SU-DHL-6 (cell line): ENCODE data around the gene ZC3H4.

Source experiments
- H2AFZ ChIP-seq: fragments of 200-600 bp; sonication (generic); 2 replicates; pipeline ENCODE4 v1.6.1; 2014; ENCODE audit warnings: low read depth, mild to moderate bottlenecking, moderate library complexity, mixed read lengths, antibody characterized with exemption, low read length; ENCODE audit not compliant: severe bottlenecking
- H3F3A ChIP-seq: fragments of 200-600 bp; shearing (Covaris generic); 2 replicates; pipeline ENCODE4 v1.6.0; 2016; ENCODE audit warnings: antibody characterized with exemption, mild to moderate bottlenecking; ENCODE audit not compliant: insufficient read depth
- H3K27ac ChIP-seq: fragments of 200-600 bp; sonication (generic); 2 replicates; pipeline ENCODE4 v1.5.1; 2016; ENCODE audit warnings: low read depth, mild to moderate bottlenecking, low read length, moderate library complexity, mixed read lengths
- H3K27me3 ChIP-seq: fragments of 200-600 bp; sonication (generic), shearing (Covaris generic); 2 replicates; pipeline ENCODE4 v1.6.0; 2014; ENCODE audit warnings: mild to moderate bottlenecking, low read length
- H3K36me3 ChIP-seq: fragments of 200-600 bp; sonication (generic); 2 replicates; pipeline ENCODE4 v1.6.1; 2014; ENCODE audit warnings: mild to moderate bottlenecking, low read length, mixed read lengths
- H3K4me2 ChIP-seq: fragments of 300-600, 200-600 bp; shearing (Covaris generic), sonication (generic); 2 replicates; pipeline ENCODE4 v1.6.0; 2014; ENCODE audit warnings: low read length, low read depth, mild to moderate bottlenecking; ENCODE audit not compliant: poor library complexity, severe bottlenecking
- H3K4me3 ChIP-seq: fragments of 200-600 bp; sonication (generic); 2 replicates; pipeline ENCODE4 v1.5.1; 2014; ENCODE audit warnings: antibody characterized with exemption, low read length, mild to moderate bottlenecking, mixed read lengths; ENCODE audit not compliant: insufficient read depth, poor library complexity, severe bottlenecking
- H3K79me2 ChIP-seq: fragments of 200-600 bp; sonication (generic); 2 replicates; pipeline ENCODE4 v1.6.1; 2014; ENCODE audit warnings: mild to moderate bottlenecking, low read length, moderate library complexity; ENCODE audit not compliant: insufficient read depth
- H3K9ac ChIP-seq: fragments of 200-600 bp; sonication (generic); 2 replicates; pipeline ENCODE4 v1.7.0; 2014; ENCODE audit warnings: mild to moderate bottlenecking, low read length
- H3K9me2 ChIP-seq: fragments of 200-600 bp; sonication (generic); replicated peaks from 2 replicates; pipeline ENCODE4 v1.6.1; 2014; ENCODE audit warnings: low read length; ENCODE audit not compliant: insufficient read depth
- H3K9me3 ChIP-seq: fragments of 200-600 bp; sonication (generic); 2 replicates; pipeline ENCODE4 v1.6.1; 2014; ENCODE audit warnings: low read length, mixed read lengths; ENCODE audit not compliant: insufficient read depth
- H4K20me1 ChIP-seq: fragments of 200-600 bp; sonication (generic); 2 replicates; pipeline ENCODE4 v1.6.1; 2014; ENCODE audit warnings: low read depth, mild to moderate bottlenecking, antibody characterized with exemption, low read length, moderate library complexity, mixed read lengths
- CTCF ChIP-seq: fragments of 200-600 bp; sonication (generic); IDR thresholded peaks from one replicate; pipeline ENCODE4 v1.5.1; 2017; ENCODE audit warnings: antibody characterized with exemption, mild to moderate bottlenecking, low read length, moderate library complexity; ENCODE audit not compliant: insufficient read depth, poor library complexity, severe bottlenecking
- EZH2phosphoT487 ChIP-seq: fragments of 200-600 bp; sonication (generic), shearing (Covaris generic); conservative IDR thresholded peaks from 2 replicates; pipeline ENCODE4 v1.6.1; 2018; ENCODE audit warnings: mild to moderate bottlenecking, antibody characterized with exemption, low read length, moderate library complexity, mixed read lengths

The ZC3H4 gene

GRCh38 chr19:47075941-47076340 lies 37.6 kb downstream of the ZC3H4 start:
- no peaks in the 10 kb centered on the region for H3K27me3 ChIP-seq

GRCh38 chr19:47075179-47075810 lies 38.3 kb downstream of the ZC3H4 start:
- peaks cover 5% of the 10 kb centered on the region; the same call in 1 of the 2 replicates for H3K36me3 ChIP-seq
- H3K9ac ChIP-seq, result no peak overlapping the region

More at GRCh38 chr19:47075941-47076340, 37.6 kb downstream of the ZC3H4 start:
- Histone ChIP-seq H3K9ac (no peak overlapping the region), H3K27ac (no peak overlapping the region), H4K20me1 (no peaks in the 10 kb centered on the region), H3K9me3 (no peaks in the 10 kb centered on the region), H3K4me3 (no peak overlapping the region), H2AFZ (no peak overlapping the region), H3K36me3 (peaks cover 5% of the 10 kb centered on the region; the same call in 1 of the 2 replicates), H3K9me2 (no peaks in the 10 kb centered on the region), H3F3A (peaks cover 6% of the 10 kb centered on the region; the same call in 1 of the 2 replicates), H3K4me2 (no peak overlapping the region), H3K79me2 (peaks cover 11% of the 10 kb centered on the region; the same call in 1 of the 2 replicates)
- TF ChIP-seq CTCF (no peak), EZH2phosphoT487 (no peak)

GRCh38 chr19:47074621-47075020 lies 39.0 kb downstream of the ZC3H4 start:
- H3K27me3 ChIP-seq, result no peaks in the 10 kb centered on the region
- no peak overlapping the region for H3K9ac ChIP-seq
- no peak for TF ChIP-seq EZH2phosphoT487
- TF ChIP-seq CTCF, result no peak
- no peaks in the 10 kb centered on the region for H4K20me1 ChIP-seq
- no peak overlapping the region for H3K27ac ChIP-seq
- no peaks in the 10 kb centered on the region for H3K9me2 ChIP-seq
- H3K4me3 ChIP-seq, result no peak overlapping the region
- peaks cover 5% of the 10 kb centered on the region; the same call in 1 of the 2 replicates for H3K36me3 ChIP-seq
- H3K4me2 ChIP-seq, result no peak overlapping the region
- H3K9me3 ChIP-seq, result no peaks in the 10 kb centered on the region
- no peak overlapping the region for H2AFZ ChIP-seq
- H3K79me2 ChIP-seq, result peaks cover 11% of the 10 kb centered on the region; the same call in 1 of the 2 replicates
- no peaks in the 10 kb centered on the region for H3F3A ChIP-seq

More at GRCh38 chr19:47075179-47075810, 38.3 kb downstream of the ZC3H4 start:
- no peaks in the 10 kb centered on the region for H3K9me3 ChIP-seq
- peaks cover 11% of the 10 kb centered on the region; the same call in 1 of the 2 replicates for H3K79me2 ChIP-seq
- no peak overlapping the region for H3K4me2 ChIP-seq
- H3K4me3 ChIP-seq, result no peak overlapping the region
- H3F3A ChIP-seq, result peaks cover 6% of the 10 kb centered on the region; the same call in 1 of the 2 replicates
- TF ChIP-seq CTCF (no peak), EZH2phosphoT487 (no peak)
- no peaks in the 10 kb centered on the region for H4K20me1 ChIP-seq
- no peaks in the 10 kb centered on the region for H3K9me2 ChIP-seq
- H3K27ac ChIP-seq, result no peak overlapping the region
- no peaks in the 10 kb centered on the region for H3K27me3 ChIP-seq
- no peak overlapping the region for H2AFZ ChIP-seq
